Upper lobe of left lung (tissue), 6 donors: Measurements from ENCODE around the gene PLB1. TPM values are rescaled to one million over a fixed set of nuclear protein-coding genes. Genes with fewer than 3 reads are reported as not detected.

ENCODE experiments used
- ATAC-seq, 2 donors: fragments of 200-7000 bp; cut with Tn5 transposase; one replicate each; pipeline ENCODE4 v1.9.1; 2022; ENCODE audit warnings: mild to moderate bottlenecking in 2 of 2, moderate library complexity in 2 of 2; ENCODE audit not compliant: low FRiP score in 2 of 2
- DNase-seq, 2 donors: peaks; one replicate each; pipeline ENCODE4 v3.0.0-alpha.2; 2019 to 2020
- H3K27ac ChIP-seq, 4 donors: fragments of 200-600 bp; sonication (generic); one replicate each; pipeline ENCODE4 v1.5.1; 2016 to 2019
- H3K27me3 ChIP-seq, 4 donors: fragments of 200-600 bp; sonication (generic); one replicate each; pipeline ENCODE4 v1.5.1; 2017 to 2019
- H3K36me3 ChIP-seq, 4 donors: fragments of 200-600 bp; sonication (generic); one replicate each; pipeline ENCODE4 v1.5.1; 2016 to 2019
- H3K4me1 ChIP-seq, 4 donors: fragments of 200-600 bp; sonication (generic); one replicate each; pipeline ENCODE4 v1.5.1; 2018 to 2019
- H3K4me3 ChIP-seq, 4 donors: fragments of 200-600 bp; sonication (generic); one replicate each; pipeline ENCODE4 v1.5.1; 2017 to 2019; ENCODE audit warnings: mild to moderate bottlenecking in 2 of 4, moderate library complexity in 1 of 4
- H3K9me3 ChIP-seq, 4 donors: fragments of 200-600 bp; sonication (generic); one replicate each; pipeline ENCODE4 v1.5.1; 2018 to 2019
- CTCF ChIP-seq, 6 experiments: fragments of 450-650 bp in 4 of 6; fragments of 200-600 bp in 2 of 6; sonication (generic) in 2 of 6; IDR thresholded peaks; one replicate each; pipeline ENCODE4 v1.5.1; 2016 to 2019; ENCODE audit warnings: antibody characterized with exemption in 6 of 6
- EP300 ChIP-seq, 4 donors: sonication (generic); formaldehyde crosslinking; IDR thresholded peaks; one replicate each; pipeline ENCODE4 v1.5.1; 2017; ENCODE audit warnings: antibody characterized with exemption in 4 of 4, control low read depth in 2 of 4
- POLR2A ChIP-seq, 4 donors: fragments of 450-650 bp; IDR thresholded peaks; one replicate each; pipeline ENCODE4 v1.5.1; 2016 to 2017; ENCODE audit warnings: antibody characterized with exemption in 4 of 4, mild to moderate bottlenecking in 2 of 4
- POLR2AphosphoS5 ChIP-seq, 2 donors: sonication (generic); formaldehyde crosslinking; IDR thresholded peaks; one replicate each; pipeline ENCODE4 v1.5.1; 2017; ENCODE audit warnings: antibody characterized with exemption in 2 of 2
- WGBS, 2 donors: methylation state at CpG; one replicate each; pipeline ENCODE4 v1.1.5; 2017 to 2018; 5-methylcytosine and 5-hydroxymethylcytosine counted together
- total RNA-seq, 6 donors: library from RNA; depleted of rRNA in 4 of 6; stranded (reverse); fragments of >200 nt in 4 of 6; gene quantifications; one replicate each; pipeline versions ENCODE4 v1.1.0 to v1.2.1, GENCODE V29; 2016 to 2021
- donor health status: DM: no; HTN: no; CAD: no; lungs with moderate emphysema.
- donor health status: DM: no; HTN: yes; CAD: no; lungs with severe emphysema.

The PLB1 gene
- 1 to 10 TPM; 3.1 to 9.1 (median 5.4) TPM for total RNA-seq

- H3K27me3 ChIP-seq: no peaks in the 10 kb centered on the region
- no peak within 1 kb of the TSS for H3K4me3 ChIP-seq
- no peaks in the 10 kb centered on the region for H3K9me3 ChIP-seq
- ATAC-seq: no peak
- no peaks in the 10 kb centered on the region for H3K36me3 ChIP-seq
- WGBS, 2 donors: 88 to 91% methylated on average over 14 of the region's 14 CpGs
- TF ChIP-seq POLR2AphosphoS5 (IDR thresholded peaks at IDR 0.05) (no peak), CTCF (IDR thresholded peaks at IDR 0.05) (no peak), EP300 (IDR thresholded peaks at IDR 0.05) (no peak), POLR2A (IDR thresholded peaks at IDR 0.05) (no peak)
- peak in 1 of 2 donors; percentile 24 for DNase-seq
- H3K4me1 ChIP-seq: no peaks in the 10 kb centered on the region
- H3K27ac ChIP-seq: no peak within 1 kb of the TSS
Observed at GRCh38 chr2:28495551-28496250, at the start of gene PLB1. Gene PLB1 (plus strand): TSS chr2:28496060. CDS start chr2:28496115, 55 bp downstream.

GRCh38 chr2:28446531-28446930, 49.3 kb upstream of the PLB1 start:
- ATAC-seq (no peak), DNase-seq (no peak)
- peaks cover 18 to 20% (median 18%) of the 10 kb centered on the region in 4 donors for H3K4me1 ChIP-seq
- no peaks in the 10 kb centered on the region for H3K9me3 ChIP-seq
- H3K27ac ChIP-seq: no peak overlapping the region
- no peaks in the 10 kb centered on the region for H3K36me3 ChIP-seq
- TF ChIP-seq POLR2AphosphoS5 (IDR thresholded peaks at IDR 0.05): no peak
- TF ChIP-seq EP300 (IDR thresholded peaks at IDR 0.05): no peak
- TF ChIP-seq CTCF (IDR thresholded peaks at IDR 0.05): no peak
- TF ChIP-seq POLR2A (IDR thresholded peaks at IDR 0.05): no peak
- no peaks in the 10 kb centered on the region for H3K27me3 ChIP-seq
- no peak overlapping the region for H3K4me3 ChIP-seq

- H3K4me3 ChIP-seq: no peak overlapping the region
- DNase-seq (no peak), ATAC-seq (no peak)
- H3K4me1 ChIP-seq: peaks cover 18 to 20% (median 18%) of the 10 kb centered on the region in 4 donors
- H3K27me3 ChIP-seq: no peaks in the 10 kb centered on the region
- TF ChIP-seq CTCF (IDR thresholded peaks at IDR 0.05): no peak
- no peak for TF ChIP-seq EP300 (IDR thresholded peaks at IDR 0.05)
- TF ChIP-seq POLR2A (IDR thresholded peaks at IDR 0.05): no peak
- no peak for TF ChIP-seq POLR2AphosphoS5 (IDR thresholded peaks at IDR 0.05)
- H3K27ac ChIP-seq: no peak overlapping the region
- H3K36me3 ChIP-seq: no peaks in the 10 kb centered on the region
- 68 to 97% methylated on average over 2 to 3 of the region's 3 CpGs for WGBS, 2 donors
- H3K9me3 ChIP-seq: no peaks in the 10 kb centered on the region
Observed at GRCh38 chr2:28447086-28447485, 48.8 kb upstream of the PLB1 start.

- no peak for DNase-seq
- ATAC-seq: peak; percentile 12 to 79
- no peak overlapping the region for H3K4me3 ChIP-seq
- no peaks in the 10 kb centered on the region for H3K36me3 ChIP-seq
- H3K9me3 ChIP-seq: no peaks in the 10 kb centered on the region
- H3K4me1 ChIP-seq: peaks cover 18 to 20% (median 18%) of the 10 kb centered on the region in 4 donors
- no peaks in the 10 kb centered on the region for H3K27me3 ChIP-seq
- WGBS, 2 donors: 53 to 76% methylated on average over 8 of the region's 8 CpGs
- TF ChIP-seq CTCF (IDR thresholded peaks at IDR 0.05) (no peak), POLR2AphosphoS5 (IDR thresholded peaks at IDR 0.05) (peak in 1 of 2 donors; percentile 54), POLR2A (IDR thresholded peaks at IDR 0.05) (peak in 1 of 4 donors; percentile 51), EP300 (IDR thresholded peaks at IDR 0.05) (no peak)
- peak overlapping the region; percentile 69 to 86 (median 80) for H3K27ac ChIP-seq
Observed at GRCh38 chr2:28447943-28448792, 47.7 kb upstream of the PLB1 start.
